Stimulated activated CD8-positive, alpha-beta memory T cell treated with anti-CD3 and anti-CD28 coated beads, Interleukin-7, amount 100 ng/mL, for 24 hours (primary cell): Measurements from ENCODE around the gene RGS17.
"Not testable (repeated sequence)": the region's sequence is repeated elsewhere in the genome, so short reads cannot be mapped to it uniquely, and the experiment has no call there.

Source experiments
- DNase-seq: peaks from one replicate; pipeline ENCODE4 v3.0.0-alpha.2; 2020; ENCODE audit warnings: low read depth

The RGS17 gene

DNA sequence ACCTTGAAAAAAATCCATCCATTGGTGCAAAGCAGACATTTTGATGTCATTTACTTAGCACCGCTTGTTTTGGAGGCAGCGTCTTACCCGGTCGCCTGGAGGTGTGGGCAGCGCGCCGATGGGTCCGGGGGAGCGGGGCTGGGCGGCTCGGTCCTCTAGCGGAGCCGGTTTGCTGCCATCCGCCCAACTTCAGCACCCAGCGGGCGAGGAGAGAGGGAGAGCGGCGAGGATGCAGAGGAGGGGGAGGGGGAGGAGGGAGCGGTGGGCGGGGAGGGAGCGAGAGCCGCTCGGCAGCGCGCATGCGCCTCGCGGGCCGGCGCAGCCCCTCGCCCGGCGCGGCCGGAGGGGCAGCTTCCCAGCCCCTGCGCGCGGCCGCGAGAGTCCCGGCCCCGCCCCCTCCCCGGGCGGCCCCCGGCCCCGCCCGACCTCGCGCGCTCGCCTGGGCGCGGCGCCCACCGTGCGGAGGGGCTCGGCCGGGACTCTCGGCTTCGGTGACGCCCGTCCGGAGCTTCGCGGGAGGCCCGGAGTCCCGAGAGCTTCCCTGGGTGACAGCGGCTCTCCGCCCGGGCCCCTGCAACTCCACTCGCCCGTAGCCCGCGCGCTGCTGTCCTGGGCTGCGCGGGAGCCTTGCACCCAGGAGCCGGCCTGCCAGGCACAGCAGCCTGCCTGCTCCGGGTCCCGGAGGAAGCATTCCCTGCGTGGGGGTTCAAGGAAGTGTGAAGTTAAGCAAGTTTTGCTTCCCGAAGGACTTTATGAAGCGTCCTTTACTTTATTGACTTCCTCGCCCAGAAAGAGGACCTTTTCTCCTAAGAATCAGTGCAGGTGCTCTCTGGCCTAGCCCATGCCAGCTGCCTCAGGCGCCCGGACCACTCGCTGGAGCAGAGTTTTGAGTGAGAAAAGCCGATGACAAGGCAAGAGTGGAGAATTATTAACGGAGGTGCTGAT lies at the start of gene RGS17:
Gene RGS17 (minus strand): TSS at position 246 of the 945 bp plus-strand sequence. CDS start 87,264 bp downstream, outside the sequence.
- DNase-seq, result no peak

- DNase-seq, result no peak
Measured at GRCh38 chr6:153172815-153173214, 41.7 kb upstream of the RGS17 start.

GRCh38 chr6:153170511-153170910 lies 39.4 kb upstream of the RGS17 start:
- DNase-seq, result no peak

DNA sequence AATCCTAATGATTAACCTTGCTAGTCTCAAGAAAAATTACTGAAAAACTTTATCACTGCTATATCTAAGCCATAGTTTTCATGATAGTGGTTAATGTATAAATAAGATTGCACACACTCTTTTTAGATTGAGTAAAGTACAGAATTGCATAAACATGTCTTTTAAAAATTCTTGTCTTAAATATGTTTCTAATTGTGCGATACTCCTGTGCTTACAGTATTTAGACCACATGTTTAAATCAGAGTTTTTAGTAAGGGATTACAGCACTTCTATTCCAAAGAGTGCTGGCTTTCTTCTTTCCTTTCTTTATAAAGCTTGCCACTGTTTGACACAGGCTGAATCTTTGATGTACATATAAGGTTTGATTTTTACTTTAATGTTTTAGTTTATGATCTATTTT lies 36.8 kb upstream of the RGS17 start:
- DNase-seq, result no peak

GRCh38 chr6:153167061-153167891 lies 36.2 kb upstream of the RGS17 start:
- DNase-seq, result no peak

GRCh38 chr6:153162646-153163045 lies 31.6 kb upstream of the RGS17 start:
- no peak for DNase-seq

DNA sequence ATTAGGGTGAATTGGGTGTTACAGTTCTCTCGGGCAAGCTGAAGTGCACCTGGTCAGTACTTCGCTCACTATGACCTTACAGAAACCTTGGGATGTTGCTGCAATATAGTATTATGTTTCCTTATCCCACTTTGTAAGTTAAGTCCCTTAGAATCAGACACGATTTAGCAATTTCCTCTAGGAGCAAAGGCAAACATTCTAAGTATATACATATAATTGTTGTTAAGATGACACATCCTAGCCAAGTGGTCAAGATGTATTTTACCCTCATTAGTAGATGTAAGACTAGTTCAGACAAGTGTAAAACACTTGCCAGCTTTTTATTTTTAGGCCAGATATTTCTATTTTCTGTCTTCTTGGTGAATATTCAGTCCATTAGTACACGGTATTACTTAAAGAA lies 31.1 kb upstream of the RGS17 start:
- no peak for DNase-seq

GRCh38 chr6:153160221-153160620 lies 29.1 kb upstream of the RGS17 start:
- no peak for DNase-seq

GRCh38 chr6:153150752-153151440 lies 19.8 kb upstream of the RGS17 start:
- DNase-seq, result no peak

DNA sequence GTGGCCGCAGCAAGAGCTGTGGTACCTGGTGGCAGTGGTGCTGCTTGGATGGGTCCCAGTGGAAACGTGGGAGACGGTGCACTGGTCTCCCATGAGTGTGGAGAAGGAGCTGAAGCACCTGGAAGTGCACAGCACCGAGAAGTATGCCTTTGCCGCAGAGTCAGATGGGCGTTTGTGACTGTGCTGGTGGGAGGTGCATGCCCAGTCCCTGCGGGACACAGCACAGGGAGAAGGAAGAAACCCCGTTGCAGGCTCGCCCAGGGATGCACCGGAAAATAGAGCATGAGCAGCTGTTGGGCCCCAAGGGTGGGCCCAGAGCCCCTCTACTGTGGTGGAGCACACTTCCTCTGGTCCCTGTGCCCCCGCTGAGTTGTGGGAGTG lies 19.3 kb upstream of the RGS17 start:
- no peak for DNase-seq

DNA sequence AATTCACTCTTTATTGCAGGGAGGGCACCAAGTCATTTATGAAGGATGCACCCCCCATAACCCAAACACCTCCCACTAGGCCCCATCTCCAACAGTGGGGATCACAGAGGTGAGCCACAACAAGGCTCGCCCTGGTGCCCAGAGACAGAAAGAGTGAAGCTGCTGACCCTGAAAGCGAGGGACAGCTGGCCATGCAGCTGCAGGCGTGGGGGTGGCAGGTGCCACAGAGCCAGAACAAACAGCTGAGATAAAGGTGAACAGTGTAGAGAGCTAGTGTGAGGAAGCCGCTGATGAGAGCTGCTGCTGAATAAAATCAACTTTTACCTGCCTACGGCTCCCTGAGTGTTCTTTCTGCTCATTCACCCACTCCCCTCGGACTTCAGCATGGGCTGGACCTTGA lies 18.8 kb upstream of the RGS17 start:
- DNase-seq, result no peak

DNA sequence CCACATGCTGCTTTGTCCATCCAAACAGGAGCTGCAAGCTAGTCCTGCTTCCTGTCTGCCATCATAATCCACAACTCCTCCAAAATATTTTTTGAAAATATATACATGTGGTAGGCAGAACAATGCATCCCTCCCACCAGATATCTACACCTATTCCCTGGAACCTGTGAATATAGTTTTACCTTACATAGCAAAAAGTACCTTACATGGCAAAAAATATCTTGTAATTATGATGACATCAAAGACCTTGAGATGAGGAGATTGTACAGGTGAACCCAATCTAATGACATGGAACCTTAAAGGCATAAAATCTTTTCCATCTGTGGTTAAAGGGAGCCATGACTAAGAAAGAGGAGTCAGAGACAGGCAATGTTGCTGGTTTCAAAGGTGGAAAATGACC lies 15.3 kb upstream of the RGS17 start:
- no peak for DNase-seq

DNA sequence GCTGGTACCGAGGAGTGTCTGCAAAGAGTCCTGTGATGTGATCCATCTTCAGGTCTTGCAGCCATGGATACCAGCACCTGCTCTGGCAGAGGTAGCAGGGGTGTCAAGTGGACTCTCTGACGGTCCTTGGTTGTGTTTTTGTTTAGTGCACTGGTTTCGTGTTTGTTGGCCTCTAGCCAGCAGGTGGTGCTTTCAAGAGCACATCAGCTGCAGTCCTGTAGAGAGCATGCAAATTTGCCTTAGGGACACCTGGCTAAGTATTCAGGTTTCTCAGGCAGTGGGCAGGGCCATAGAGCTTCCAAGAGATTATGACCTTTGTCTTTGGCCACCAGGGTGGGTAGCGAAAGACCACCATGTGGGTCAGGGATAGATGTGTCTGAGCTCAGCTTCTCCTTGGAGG lies 14.5 kb upstream of the RGS17 start:
- DNase-seq, result no peak

DNA sequence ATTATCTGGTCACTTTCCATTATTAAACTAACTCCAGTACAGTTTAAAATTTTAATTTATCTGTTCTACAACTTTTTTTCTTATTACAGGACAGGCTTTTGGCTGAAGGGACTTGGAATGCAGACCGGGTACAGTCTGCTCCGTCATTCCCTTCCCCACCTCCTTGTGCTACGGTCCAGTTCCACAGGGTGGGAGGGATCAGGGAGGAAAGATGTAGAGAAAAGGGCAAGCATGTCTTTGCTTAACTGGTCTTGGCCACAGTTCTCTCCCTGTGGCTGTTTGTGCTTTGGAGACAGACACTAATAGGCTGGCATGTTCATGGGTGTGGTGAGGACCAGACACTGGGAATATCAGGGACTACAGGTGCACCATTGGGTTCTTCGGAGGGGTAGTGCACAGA lies 12.1 kb upstream of the RGS17 start:
- no peak for DNase-seq

DNA sequence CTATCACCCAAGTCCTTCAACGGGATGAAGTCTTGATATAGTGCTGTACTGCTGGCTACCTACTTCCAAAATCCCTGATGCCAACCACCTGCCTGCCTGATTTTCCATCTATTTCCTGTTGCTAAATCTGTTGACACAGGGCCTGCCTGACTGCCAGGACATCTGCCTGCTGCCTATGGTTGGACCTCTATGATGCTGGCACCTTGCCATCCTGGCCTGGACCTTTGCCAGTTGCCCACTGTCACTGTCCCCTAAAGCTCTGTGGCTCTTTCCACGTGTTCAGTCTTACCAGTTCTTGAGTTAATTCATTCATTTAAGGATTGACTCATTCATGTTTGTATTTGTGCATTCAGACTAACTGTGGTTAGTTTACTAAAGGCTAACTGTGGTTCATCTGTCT lies 9.2 kb upstream of the RGS17 start:
- DNase-seq, result no peak

DNA sequence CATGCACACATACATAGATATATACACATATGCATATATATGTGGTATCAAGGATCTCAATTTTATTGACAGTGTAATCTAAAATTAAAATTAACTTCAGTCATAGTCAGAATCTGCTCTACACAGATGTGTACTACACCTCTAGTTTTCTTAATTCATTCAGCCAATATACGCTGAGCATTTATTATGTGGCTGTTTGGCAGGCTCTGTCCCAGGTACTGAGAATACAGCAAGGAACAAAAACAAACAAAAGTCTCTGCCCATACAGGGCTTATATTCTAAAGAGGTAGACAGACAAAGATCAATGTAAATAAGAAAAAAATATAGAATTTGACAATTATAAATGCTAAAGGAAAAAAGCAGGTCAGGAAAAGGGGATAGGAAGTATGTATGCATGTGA lies 7.8 kb upstream of the RGS17 start:
- no peak for DNase-seq

GRCh38 chr6:153135681-153136080 lies 4.6 kb upstream of the RGS17 start:
- DNase-seq, result no peak

GRCh38 chr6:153133667-153134066 lies 2.6 kb upstream of the RGS17 start:
- not testable (repeated sequence) for DNase-seq

- DNase-seq, result no peak
Measured at GRCh38 chr6:153130515-153131036, 506 bp downstream of the RGS17 start.

GRCh38 chr6:153129873-153130514 lies 1.1 kb downstream of the RGS17 start:
- no peak for DNase-seq

GRCh38 chr6:153126218-153126617 lies 4.9 kb downstream of the RGS17 start:
- DNase-seq, result no peak

DNA sequence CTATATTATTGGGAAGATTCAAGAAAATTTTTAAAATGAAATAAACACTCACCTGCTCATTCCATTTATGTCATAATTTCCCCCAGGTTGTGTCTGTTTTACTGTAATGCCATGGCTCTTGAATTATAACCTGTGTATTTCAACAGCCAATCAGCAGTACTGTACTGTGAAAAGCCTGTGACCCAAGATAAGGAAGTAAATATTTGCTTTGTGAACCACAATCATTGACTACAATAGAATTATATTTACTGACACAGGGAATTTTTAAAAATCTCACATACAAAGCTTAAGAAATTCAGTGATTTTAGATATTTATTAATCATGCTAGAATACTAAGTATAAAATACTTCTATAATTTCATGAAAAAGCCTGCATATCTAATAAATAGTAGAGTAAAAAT lies 6.0 kb downstream of the RGS17 start:
- no peak for DNase-seq
